ENCODE measurements around the gene SLC26A1. TPM values are rescaled to one million over a fixed set of nuclear protein-coding genes. Genes with fewer than 3 reads are reported as not detected.

The SLC26A1 gene
- total RNA-seq, 1 experiment from 2014 or later: 1.8 TPM

- no peaks in the 10 kb centered on the region for H3K27me3 ChIP-seq (ENCODE audit: control insufficient read depth, insufficient read depth, low read length)
- peak overlapping the region; percentile 7 to 11; a peak in 2 of 4 replicates for H3K4me3 ChIP-seq (ENCODE audit: low read depth in 2 of 2, low read length in 2 of 2)
- no peaks in the 10 kb centered on the region for H3K9me3 ChIP-seq (ENCODE audit: control insufficient read depth, insufficient read depth, low read depth, low read length)
- H3K4me1 ChIP-seq (ENCODE audit: control insufficient read depth, insufficient read depth, low read length): peaks cover 76% of the 10 kb centered on the region
- in situ Hi-C loops (cut with HindIII; ENCODE audit: low pct_unique_long_range_greater_than_20kb, low sequenced_read_pairs) (no loop called here), intact Hi-C loops (cut with micrococcal nuclease; ENCODE audit: unreplicated experiment) (no loop called here)
- CTCF ChIA-PET: interaction anchor here (0.6 kb wide), 1 partner anchor 71 kb away, joined by 18 read pairs; no protein-coding TSS in a partner anchor
- no peaks in the 10 kb centered on the region for H3K36me3 ChIP-seq (ENCODE audit: control insufficient read depth, insufficient read depth, low read length)
- BruUV-seq (replicated peaks): no TSS peak
- H3K27ac ChIP-seq (ENCODE audit: low read length): peak overlapping the region; percentile 70; the same call in 1 of the 2 replicates
- TF ChIP-seq REST (IDR thresholded peaks at IDR 0.05; ENCODE audit: insufficient read depth in 1 of 2, low read depth in 2 of 2, low read length in 1 of 2) (no peak), TCF7L2 (IDR thresholded peaks at IDR 0.05; ENCODE audit: low read depth, low read length) (no peak), CTCF (IDR thresholded peaks at IDR 0.05) (no peak), SIN3A (IDR thresholded peaks at IDR 0.05; ENCODE audit: borderline replicate concordance, insufficient read depth, low read depth, low read length) (no peak), POLR2AphosphoS5 (IDR thresholded peaks at IDR 0.05; ENCODE audit: low read depth, low read length) (no peak)
- ATAC-seq (peak; percentile 27), DNase-seq (ENCODE audit: low read depth, low spot score) (no peak)
- POLR2A ChIA-PET: interaction anchor here (0.5 kb wide), 1 partner anchor 999 kb away, joined by 3 read pairs; no protein-coding TSS in a partner anchor
Observed at GRCh38 chr4:1041147-1041935, 48.1 kb upstream of the SLC26A1 start.

- POLR2A ChIA-PET: no interaction called here
- intact Hi-C loops (cut with micrococcal nuclease; ENCODE audit: unreplicated experiment): no loop called here
- in situ Hi-C loops (cut with HindIII; ENCODE audit: low pct_unique_long_range_greater_than_20kb, low sequenced_read_pairs): no loop called here
- no peak for TF ChIP-seq CTCF (IDR thresholded peaks at IDR 0.05)
- Histone ChIP-seq H3K4me3 (ENCODE audit: low read depth in 2 of 2, low read length in 2 of 2) (no peak overlapping the region), H3K27me3 (ENCODE audit: control insufficient read depth, insufficient read depth, low read length) (no peaks in the 10 kb centered on the region), H3K4me1 (ENCODE audit: control insufficient read depth, insufficient read depth, low read length) (peaks cover 78% of the 10 kb centered on the region), H3K36me3 (ENCODE audit: control insufficient read depth, insufficient read depth, low read length) (no peaks in the 10 kb centered on the region), H3K9me3 (ENCODE audit: control insufficient read depth, insufficient read depth, low read depth, low read length) (no peaks in the 10 kb centered on the region), H3K27ac (ENCODE audit: low read length) (peak overlapping the region; percentile 34; the same call in 1 of the 2 replicates)
- no peak for ATAC-seq
- DNase-seq (ENCODE audit: low read depth, low spot score): no peak
- no TSS peak for BruUV-seq (replicated peaks)
- CTCF ChIA-PET: interaction anchor here (0.6 kb wide), 1 partner anchor 71 kb away, joined by 18 read pairs; no protein-coding TSS in a partner anchor
Observed at GRCh38 chr4:1040344-1041146, 47.3 kb upstream of the SLC26A1 start.

Measured in Panc1 (cell line).